ENCODE results near the gene SBF1.
"Not testable (repeated sequence)": the region's sequence is repeated elsewhere in the genome, so short reads cannot be mapped to it uniquely, and the experiment has no call there.

SBF1 gene

GRCh38 chr22:50432877-50433510, 41.8 kb downstream of the SBF1 start:
- DNase-seq (ENCODE audit: low read depth in 2 of 2) = not testable (repeated sequence)

GRCh38 chr22:50432131-50432876, 42.5 kb downstream of the SBF1 start:
- no peak for DNase-seq (ENCODE audit: low read depth in 2 of 2)

- no peak for DNase-seq (ENCODE audit: low read depth in 2 of 2)
Observed at GRCh38 chr22:50425179-50425916, 49.5 kb downstream of the SBF1 start.

GRCh38 chr22:50423956-50424355, 50.9 kb downstream of the SBF1 start:
- no peak for DNase-seq (ENCODE audit: low read depth in 2 of 2)

GRCh38 chr22:50422961-50423815, 51.6 kb downstream of the SBF1 start:
- DNase-seq (ENCODE audit: low read depth in 2 of 2) = no peak

GRCh38 chr22:50422046-50422445, 52.8 kb downstream of the SBF1 start:
- DNase-seq (ENCODE audit: low read depth in 2 of 2) = no peak

GRCh38 chr22:50420581-50420980, 54.3 kb downstream of the SBF1 start:
- DNase-seq (ENCODE audit: low read depth in 2 of 2) = no peak

GRCh38 chr22:50420015-50420414, 54.8 kb downstream of the SBF1 start:
- no peak for DNase-seq (ENCODE audit: low read depth in 2 of 2)

- DNase-seq (ENCODE audit: low read depth in 2 of 2) = no peak
Observed at GRCh38 chr22:50419116-50419515, 55.7 kb downstream of the SBF1 start.

GRCh38 chr22:50418624-50419023, 56.2 kb downstream of the SBF1 start:
- DNase-seq (ENCODE audit: low read depth in 2 of 2) = no peak

GRCh38 chr22:50417411-50418210, 57.2 kb downstream of the SBF1 start:
- DNase-seq (ENCODE audit: low read depth in 2 of 2) = no peak

- DNase-seq (ENCODE audit: low read depth in 2 of 2) = no peak
Observed at GRCh38 chr22:50416996-50417395, 57.8 kb downstream of the SBF1 start.

GRCh38 chr22:50415426-50415825, 59.4 kb downstream of the SBF1 start:
- DNase-seq (ENCODE audit: low read depth in 2 of 2) = no peak

GRCh38 chr22:50414476-50415248, 60.2 kb downstream of the SBF1 start:
- DNase-seq (ENCODE audit: low read depth in 2 of 2) = no peak

- not testable (repeated sequence) for DNase-seq (ENCODE audit: low read depth in 2 of 2)
Observed at GRCh38 chr22:50408954-50409353, 65.9 kb downstream of the SBF1 start.

GRCh38 chr22:50408311-50408710, 66.5 kb downstream of the SBF1 start:
- no peak for DNase-seq (ENCODE audit: low read depth in 2 of 2)

- no peak for DNase-seq (ENCODE audit: low read depth in 2 of 2)
Observed at GRCh38 chr22:50406416-50407170, 68.2 kb downstream of the SBF1 start.

GRCh38 chr22:50403701-50404101, 71.1 kb downstream of the SBF1 start:
- no peak for DNase-seq (ENCODE audit: low read depth in 2 of 2)

GRCh38 chr22:50401907-50402306, 72.9 kb downstream of the SBF1 start:
- no peak for DNase-seq (ENCODE audit: low read depth in 2 of 2)
